Subcutaneous adipose tissue (tissue), 4 donors: Measurements from ENCODE around the gene FOSL2. TPM values are rescaled to one million over a fixed set of nuclear protein-coding genes. Genes with fewer than 3 reads are reported as not detected.

Source experiments
- CTCF ChIP-seq: fragments of 450-650 bp; IDR thresholded peaks from one replicate; pipeline ENCODE4 v1.5.1; 2016; ENCODE audit warnings: low read depth, mild to moderate bottlenecking, control low read depth, antibody characterized with exemption, moderate library complexity
- total RNA-seq, 4 donors: library from RNA; depleted of rRNA; stranded (reverse); fragments of >200 nt; gene quantifications; one replicate each; pipeline ENCODE4 v1.1.0, GENCODE V29; 2016

Gene FOSL2
- total RNA-seq, 4 donors from 2014 or later: 69.7 to 137 (median 110) TPM

GRCh38 chr2:28362991-28363521 lies 29.6 kb upstream of the FOSL2 start:
- TF ChIP-seq CTCF: no peak

- no peak for TF ChIP-seq CTCF
Measured at GRCh38 chr2:28363686-28364280, 28.9 kb upstream of the FOSL2 start.

- no peak for TF ChIP-seq CTCF
Measured at GRCh38 chr2:28364610-28365009, 28.0 kb upstream of the FOSL2 start.

- TF ChIP-seq CTCF: no peak
Measured at GRCh38 chr2:28365158-28365557, 27.5 kb upstream of the FOSL2 start.

GRCh38 chr2:28366149-28366495 lies 26.5 kb upstream of the FOSL2 start:
- TF ChIP-seq CTCF: no peak

- no peak for TF ChIP-seq CTCF
Measured at GRCh38 chr2:28366496-28367282, 26.0 kb upstream of the FOSL2 start.

- TF ChIP-seq CTCF: no peak
Measured at GRCh38 chr2:28367667-28368356, 24.8 kb upstream of the FOSL2 start.
